A673 (cell line): ENCODE results near the gene RASGRP2.

Experiments
- EZH2 ChIP-seq: fragments of 200-600 bp; sonication (generic); IDR thresholded peaks from 2 replicates; pipeline ENCODE4 v1.6.1; 2017; ENCODE audit warnings: borderline replicate concordance, low read depth, mild to moderate bottlenecking, mixed read lengths, antibody characterized with exemption, low read length; ENCODE audit not compliant: poor library complexity, severe bottlenecking
- TF ChIP-seq, protein P1 (sequence below): fragments of 300-800, 200-600 bp; sonication (generic); conservative IDR thresholded peaks from 2 replicates; pipeline ENCODE4 v1.5.1; 2017; ENCODE audit warnings: low read depth, mild to moderate bottlenecking, antibody characterized with exemption, low read length, moderate library complexity, mixed read lengths

DNA sequence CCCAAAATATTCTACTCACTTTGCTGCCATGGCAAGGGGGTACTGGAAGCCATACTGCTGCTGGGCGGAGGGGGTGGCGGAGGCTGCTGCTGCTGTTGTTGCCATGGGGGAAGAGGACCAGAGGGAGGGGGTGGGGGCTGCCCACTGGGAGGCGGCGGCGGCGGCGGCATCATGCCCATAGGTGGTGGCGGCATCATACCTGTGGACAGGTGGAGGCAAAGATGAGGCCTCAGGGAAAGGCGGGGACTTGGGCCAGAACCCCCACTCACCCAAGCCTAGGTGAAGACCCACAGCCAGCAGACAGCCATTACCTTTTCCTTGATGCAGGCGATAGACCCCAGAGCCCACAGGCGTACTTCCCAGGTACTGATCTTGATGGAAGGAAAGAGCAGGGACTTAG lies 22.9 kb upstream of the RASGRP2 start:
- TF ChIP-seq, protein P1, sequence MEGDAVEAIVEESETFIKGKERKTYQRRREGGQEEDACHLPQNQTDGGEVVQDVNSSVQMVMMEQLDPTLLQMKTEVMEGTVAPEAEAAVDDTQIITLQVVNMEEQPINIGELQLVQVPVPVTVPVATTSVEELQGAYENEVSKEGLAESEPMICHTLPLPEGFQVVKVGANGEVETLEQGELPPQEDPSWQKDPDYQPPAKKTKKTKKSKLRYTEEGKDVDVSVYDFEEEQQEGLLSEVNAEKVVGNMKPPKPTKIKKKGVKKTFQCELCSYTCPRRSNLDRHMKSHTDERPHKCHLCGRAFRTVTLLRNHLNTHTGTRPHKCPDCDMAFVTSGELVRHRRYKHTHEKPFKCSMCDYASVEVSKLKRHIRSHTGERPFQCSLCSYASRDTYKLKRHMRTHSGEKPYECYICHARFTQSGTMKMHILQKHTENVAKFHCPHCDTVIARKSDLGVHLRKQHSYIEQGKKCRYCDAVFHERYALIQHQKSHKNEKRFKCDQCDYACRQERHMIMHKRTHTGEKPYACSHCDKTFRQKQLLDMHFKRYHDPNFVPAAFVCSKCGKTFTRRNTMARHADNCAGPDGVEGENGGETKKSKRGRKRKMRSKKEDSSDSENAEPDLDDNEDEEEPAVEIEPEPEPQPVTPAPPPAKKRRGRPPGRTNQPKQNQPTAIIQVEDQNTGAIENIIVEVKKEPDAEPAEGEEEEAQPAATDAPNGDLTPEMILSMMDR, result no peak
- TF ChIP-seq EZH2, result no peak
